Spinal cord (tissue), 10 donors: Measurements from ENCODE around the gene MRPL49. TPM values are rescaled to one million over a fixed set of nuclear protein-coding genes. Genes with fewer than 3 reads are reported as not detected.
A peak's percentile ranks its signal among the peaks of the same experiment; 100 is the strongest.
"Not testable (repeated sequence)": the region's sequence is repeated elsewhere in the genome, so short reads cannot be mapped to it uniquely, and the experiment has no call there.

Experiments used
- DNase-seq, 6 donors: peaks; one replicate each; pipeline versions ENCODE4 v3.0.0 to v3.0.0-alpha.2; 2013 to 2015; ENCODE audit warnings: low spot score in 6 of 6, low read depth in 4 of 6
- H3K27ac ChIP-seq: one replicate; pipeline ENCODE4 v1.5.1; 2013; ENCODE audit warnings: low read depth, low read length, control low read depth
- H3K27me3 ChIP-seq: one replicate; pipeline ENCODE4 v1.6.1; 2013; ENCODE audit warnings: low read length; ENCODE audit not compliant: control insufficient read depth, insufficient read depth
- H3K36me3 ChIP-seq: one replicate; pipeline ENCODE4 v1.6.1; 2013; ENCODE audit warnings: low read length; ENCODE audit not compliant: control insufficient read depth, insufficient read depth
- H3K4me1 ChIP-seq: one replicate; pipeline ENCODE4 v1.6.1; 2013; ENCODE audit warnings: low read length; ENCODE audit not compliant: control insufficient read depth, insufficient read depth
- H3K4me3 ChIP-seq: one replicate; pipeline ENCODE4 v1.5.1; 2013; ENCODE audit warnings: low read depth, low read length, control low read depth
- H3K9me3 ChIP-seq: one replicate; pipeline ENCODE4 v1.6.1; 2013; ENCODE audit warnings: low read length; ENCODE audit not compliant: control insufficient read depth, insufficient read depth
- WGBS: methylation state at CpG from one replicate; pipeline ENCODE4 v1.1.5; 2013; ENCODE audit warnings: missing lambda C conversion rate; ENCODE audit not compliant: insufficient coverage; 5-methylcytosine and 5-hydroxymethylcytosine counted together
- polyA plus RNA-seq, 2 donors: library from polyadenylated mRNA; unstranded; fragments of 120-200 nt; gene quantifications; one replicate each; pipeline ENCODE4 v1.2.1, GENCODE V29; 2013; ENCODE audit not compliant: insufficient read length in 2 of 2
- small RNA-seq: library from RNA; depleted of rRNA; stranded (forward); fragments of <200 nt; gene quantifications from one replicate; pipeline ENCODE3, GENCODE V24; 2014; ENCODE audit warnings: low replicate concordance
- total RNA-seq, 2 donors: library from RNA; depleted of rRNA in 1 of 2; stranded (reverse); fragments of 120-200 nt in 1 of 2; fragments of >200 nt in 1 of 2; gene quantifications; one replicate each; pipeline versions ENCODE4 v1.2.3 to v1.2.4, GENCODE V29; 2013 to 2014
- donor health status: healthy.

The MRPL49 gene
- total and polyA plus RNA-seq, 4 donors = 36.7 to 55.3 (median 43.8) TPM

DNA sequence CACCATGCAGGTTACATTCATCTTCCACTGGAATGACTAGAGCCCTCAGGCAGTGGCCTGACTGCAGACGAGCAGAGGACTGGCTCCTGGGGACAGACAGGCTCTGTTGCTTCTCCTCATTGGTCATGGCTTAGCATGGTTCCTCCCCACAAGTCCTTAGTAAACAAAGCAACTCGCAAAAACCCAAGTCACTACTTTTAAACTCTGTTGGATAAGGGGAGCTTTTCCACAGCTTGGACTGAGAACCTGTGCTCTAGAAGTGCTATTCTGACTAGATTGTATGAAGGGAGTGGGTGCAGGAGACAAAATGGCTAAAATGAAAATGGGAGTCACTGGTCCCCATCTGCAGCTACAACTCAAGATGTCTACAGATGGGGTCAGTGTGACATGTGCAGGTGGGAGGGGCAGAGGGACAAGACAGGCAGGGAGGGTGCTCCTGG, 52.5 kb downstream of the MRPL49 start:
- H3K36me3 ChIP-seq, H3K4me3 ChIP-seq, H3K27me3 ChIP-seq, DNase-seq, H3K27ac ChIP-seq, H3K9me3 ChIP-seq, H3K4me1 ChIP-seq: not testable (repeated sequence)
- WGBS = 14% methylated on average over 1 of the region's 2 CpGs

Small RNA genes within 50 kb of the gene (small RNA-seq; reads per million reads assigned to genes)
- gene HIGD1AP10 (not detected), gene PDCL2P2 (not detected), gene RNU2-23P (2.5 reads per million, percentile 91 among the genes with 10 or more reads in this experiment)

Other genes with a start within 250 kb of the MRPL49 start
- 10 to 100 TPM; 40.9 to 75.8 TPM for gene EHD1, start 243.7 kb upstream of the MRPL49 start, total RNA-seq
- 100 to 1,000 TPM in 1 of 2 donors, 10 to 100 TPM in 1; 82.4 to 102 TPM for gene EHD1, start 243.7 kb upstream of the MRPL49 start, polyA plus RNA-seq
- gene ATG2A, start 205.1 kb upstream of the MRPL49 start, total RNA-seq = 10 to 100 TPM in 1 of 2 donors, 1 to 10 TPM in 1; 8.1 to 14.7 TPM
- gene ATG2A, start 205.1 kb upstream of the MRPL49 start, polyA plus RNA-seq = 10 to 100 TPM; 26.0 to 26.8 TPM
- gene PPP2R5B, start 197.6 kb upstream of the MRPL49 start, total RNA-seq = 10 to 100 TPM; 26.3 to 40.0 TPM
- gene PPP2R5B, start 197.6 kb upstream of the MRPL49 start, polyA plus RNA-seq = 10 to 100 TPM; 96.4 to 99.8 TPM
- 1 to 10 TPM in 1 of 2 donors, under 1 TPM in 1; 0.59 to 3.5 TPM for gene GPHA2, start 186.4 kb upstream of the MRPL49 start, total RNA-seq
- 1 to 10 TPM in 1 of 2 donors, not detected in 1; 1.9 TPM for gene GPHA2, start 186.4 kb upstream of the MRPL49 start, polyA plus RNA-seq
- under 1 TPM in 1 of 2 donors, not detected in 1; 0.50 TPM for gene MAJIN, start 150.2 kb upstream of the MRPL49 start, total RNA-seq
- gene MAJIN, start 150.2 kb upstream of the MRPL49 start, polyA plus RNA-seq = under 1 TPM in 1 of 2 donors, not detected in 1; 0.42 TPM
- gene BATF2, start 125.3 kb upstream of the MRPL49 start, total RNA-seq = under 1 TPM; 0.99 TPM
- 1 to 10 TPM in 1 of 2 donors, under 1 TPM in 1; 0.76 to 1.0 TPM for gene BATF2, start 125.3 kb upstream of the MRPL49 start, polyA plus RNA-seq
- 100 to 1,000 TPM in 1 of 2 donors, 10 to 100 TPM in 1; 75.4 to 120 TPM for gene ARL2, start 108.2 kb upstream of the MRPL49 start, total RNA-seq
- 100 to 1,000 TPM; 119 to 123 TPM for gene ARL2, start 108.2 kb upstream of the MRPL49 start, polyA plus RNA-seq
- 10 to 100 TPM; 14.4 to 25.7 TPM for gene SNX15, start 94.9 kb upstream of the MRPL49 start, total RNA-seq
- 10 to 100 TPM; 30.6 to 32.4 TPM for gene SNX15, start 94.9 kb upstream of the MRPL49 start, polyA plus RNA-seq
- 1 to 10 TPM; 4.0 to 6.4 TPM for gene SAC3D1, start 81.1 kb upstream of the MRPL49 start, total RNA-seq
- gene SAC3D1, start 81.1 kb upstream of the MRPL49 start, polyA plus RNA-seq = 10 to 100 TPM; 16.5 to 18.0 TPM
- 10 to 100 TPM in 1 of 2 donors, 1 to 10 TPM in 1; 7.7 to 25.2 TPM for gene NAALADL1, start 63.8 kb upstream of the MRPL49 start, total RNA-seq
- 1 to 10 TPM; 5.5 to 8.1 TPM for gene NAALADL1, start 63.8 kb upstream of the MRPL49 start, polyA plus RNA-seq
- gene CDCA5, start 38.3 kb upstream of the MRPL49 start, total RNA-seq = 1 to 10 TPM; 5.4 to 8.7 TPM
- gene CDCA5, start 38.3 kb upstream of the MRPL49 start, polyA plus RNA-seq = 10 to 100 TPM; 14.1 to 15.0 TPM
- gene ZFPL1, start 38.1 kb upstream of the MRPL49 start, total RNA-seq = 10 to 100 TPM; 19.4 to 32.6 TPM
- 10 to 100 TPM; 35.8 to 37.6 TPM for gene ZFPL1, start 38.1 kb upstream of the MRPL49 start, polyA plus RNA-seq
- gene VPS51, start 26.1 kb upstream of the MRPL49 start, total RNA-seq = 100 to 1,000 TPM in 1 of 2 donors, 10 to 100 TPM in 1; 91.4 to 122 TPM
- 100 to 1,000 TPM; 158 to 165 TPM for gene VPS51, start 26.1 kb upstream of the MRPL49 start, polyA plus RNA-seq
- 10 to 100 TPM; 46.6 to 61.8 TPM for gene TM7SF2, start 10.4 kb upstream of the MRPL49 start, total RNA-seq
- gene TM7SF2, start 10.4 kb upstream of the MRPL49 start, polyA plus RNA-seq = 100 to 1,000 TPM; 104 to 118 TPM
- gene ZNHIT2, start 4.6 kb upstream of the MRPL49 start, total RNA-seq = 10 to 100 TPM in 1 of 2 donors, 1 to 10 TPM in 1; 2.7 to 10.7 TPM
- 10 to 100 TPM; 10.2 to 14.0 TPM for gene ZNHIT2, start 4.6 kb upstream of the MRPL49 start, polyA plus RNA-seq
- 100 to 1,000 TPM; 174 to 693 TPM for gene FAU, start 187 bp upstream of the MRPL49 start, total RNA-seq
- 100 to 1,000 TPM; 603 to 622 TPM for gene FAU, start 187 bp upstream of the MRPL49 start, polyA plus RNA-seq
- gene SYVN1, start 12.2 kb downstream of the MRPL49 start, total RNA-seq = 10 to 100 TPM; 14.3 to 18.3 TPM
- 10 to 100 TPM; 44.2 to 52.6 TPM for gene SYVN1, start 12.2 kb downstream of the MRPL49 start, polyA plus RNA-seq
- not detected for gene SPDYC, start 47.9 kb downstream of the MRPL49 start, total RNA-seq
- under 1 TPM in 1 of 2 donors, not detected in 1; 0.17 TPM for gene SPDYC, start 47.9 kb downstream of the MRPL49 start, polyA plus RNA-seq
- gene CAPN1, start 59.6 kb downstream of the MRPL49 start, total RNA-seq = 10 to 100 TPM; 48.0 to 69.5 TPM
- 100 to 1,000 TPM in 1 of 2 donors, 10 to 100 TPM in 1; 99.4 to 115 TPM for gene CAPN1, start 59.6 kb downstream of the MRPL49 start, polyA plus RNA-seq
- gene POLA2, start 139.6 kb downstream of the MRPL49 start, total RNA-seq = 1 to 10 TPM; 7.2 to 9.1 TPM
- gene POLA2, start 139.6 kb downstream of the MRPL49 start, polyA plus RNA-seq = 10 to 100 TPM in 1 of 2 donors, 1 to 10 TPM in 1; 9.7 to 16.2 TPM
- gene CDC42EP2, start 192.5 kb downstream of the MRPL49 start, total RNA-seq = 1 to 10 TPM; 5.7 to 8.5 TPM
- gene CDC42EP2, start 192.5 kb downstream of the MRPL49 start, polyA plus RNA-seq = 1 to 10 TPM; 5.7 to 10.0 TPM
- gene DPF2, start 211.5 kb downstream of the MRPL49 start, total RNA-seq = 10 to 100 TPM; 28.0 to 52.7 TPM
- 10 to 100 TPM; 72.8 to 84.0 TPM for gene DPF2, start 211.5 kb downstream of the MRPL49 start, polyA plus RNA-seq
- gene TIGD3, start 232.4 kb downstream of the MRPL49 start, total RNA-seq = 1 to 10 TPM; 1.4 TPM
- gene TIGD3, start 232.4 kb downstream of the MRPL49 start, polyA plus RNA-seq = 1 to 10 TPM; 3.4 to 3.7 TPM